ENCODE measurements around the gene MYOD1. TPM values are rescaled to one million over a fixed set of nuclear protein-coding genes. Genes with fewer than 3 reads are reported as not detected.

MYOD1 gene
- total and polyA plus RNA-seq, 2 of the 13 experiments (the other 11 are each of a cell fraction or from before 2014, with no cell fraction given) = not detected

- TF ChIP-seq ZNF142 (CRISPR knock-in tag; IDR thresholded peaks at IDR 0.05) = no peak
- TF ChIP-seq, protein P1, sequence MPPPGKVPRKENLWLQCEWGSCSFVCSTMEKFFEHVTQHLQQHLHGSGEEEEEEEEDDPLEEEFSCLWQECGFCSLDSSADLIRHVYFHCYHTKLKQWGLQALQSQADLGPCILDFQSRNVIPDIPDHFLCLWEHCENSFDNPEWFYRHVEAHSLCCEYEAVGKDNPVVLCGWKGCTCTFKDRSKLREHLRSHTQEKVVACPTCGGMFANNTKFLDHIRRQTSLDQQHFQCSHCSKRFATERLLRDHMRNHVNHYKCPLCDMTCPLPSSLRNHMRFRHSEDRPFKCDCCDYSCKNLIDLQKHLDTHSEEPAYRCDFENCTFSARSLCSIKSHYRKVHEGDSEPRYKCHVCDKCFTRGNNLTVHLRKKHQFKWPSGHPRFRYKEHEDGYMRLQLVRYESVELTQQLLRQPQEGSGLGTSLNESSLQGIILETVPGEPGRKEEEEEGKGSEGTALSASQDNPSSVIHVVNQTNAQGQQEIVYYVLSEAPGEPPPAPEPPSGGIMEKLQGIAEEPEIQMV (CRISPR knock-in tag; IDR thresholded peaks at IDR 0.05; ENCODE audit: low read depth) = no peak
Measured at GRCh38 chr11:17741487-17741886, 22.1 kb downstream of the MYOD1 start (continued).

DNA sequence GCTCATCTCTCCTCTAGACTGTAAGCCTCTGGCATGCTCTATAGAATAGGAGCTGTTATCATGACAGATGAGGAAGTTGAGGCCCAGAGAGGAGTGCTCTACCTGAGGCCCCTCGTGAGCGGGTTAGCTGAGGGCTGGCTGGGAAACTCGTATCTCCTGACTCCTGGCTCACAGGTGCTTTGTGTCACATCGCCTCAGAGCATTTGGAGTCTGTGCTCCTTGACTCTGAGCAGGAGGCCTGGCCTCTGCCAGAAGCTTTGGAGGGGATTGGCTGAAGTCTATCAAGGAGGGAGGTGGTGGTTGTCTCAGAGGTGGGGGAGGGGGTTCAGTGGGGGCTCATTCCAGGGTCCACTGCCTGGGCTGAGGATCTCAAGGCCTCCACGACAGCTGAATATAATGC, 22.6 kb downstream of the MYOD1 start:
- intact Hi-C loops (cut with micrococcal nuclease; ENCODE audit: unreplicated experiment) (no loop called here), in situ Hi-C loops (cut with HindIII; ENCODE audit: extremely low pct_ligation_motif_present, low pct_unique_long_range_greater_than_20kb) (no loop called here)
- Histone ChIP-seq H3K4me3 (replicated peaks in 1 of 3; ENCODE audit: insufficient read depth in 1 of 3, low read depth in 2 of 3, low read length in 3 of 3) (no peak overlapping the region), H4K20me1 (ENCODE audit: insufficient read depth, low read length) (no peaks in the 10 kb centered on the region; the same call in 1 of the 2 replicates), H3K4me1 (ENCODE audit: insufficient read depth, low read length) (peaks cover 9% of the 10 kb centered on the region), H3K9me3 (ENCODE audit: low read length) (no peaks in the 10 kb centered on the region), H3K36me3 (replicated peaks in 1 of 2; ENCODE audit: control insufficient read depth in 1 of 2, insufficient read depth in 2 of 2, low read length in 2 of 2) (no peaks in the 10 kb centered on the region), H3K9ac (ENCODE audit: insufficient read depth, low read depth, low read length) (no peak overlapping the region), H3K4me2 (ENCODE audit: low read depth, low read length) (no peak overlapping the region), H3K27me3 (ENCODE audit: control insufficient read depth in 1 of 2, insufficient read depth in 2 of 2, low read length in 2 of 2) (peaks cover 2 to 50% of the 10 kb centered on the region in 2 experiments; a peak in 3 of 5 replicates), H3K79me2 (ENCODE audit: insufficient read depth, low read length) (no peaks in the 10 kb centered on the region), H2AFZ (ENCODE audit: low read length) (no peak overlapping the region), H3K27ac (ENCODE audit: extremely low read length, insufficient read depth, low read length) (no peak overlapping the region)
- ChIA-PET CTCF (ENCODE audit: low intra/inter-chr PET ratio, low total read pairs) (interaction anchor here (1.3 kb wide), 1 partner anchor 12 kb away, joined by 3 read pairs; no protein-coding TSS in a partner anchor), POLR2A (no interaction called here)
- FAIRE-seq (no peak), DNase-seq (ENCODE audit: low spot score) (no peak), ATAC-seq (no peak)
- no TSS peak for BruUV-seq (replicated peaks)
- WGBS (ENCODE audit: low lambda C conversion rate) = 30% methylated on average over 4 of the region's 5 CpGs
- TF ChIP-seq ZNF841 (CRISPR knock-in tag; IDR thresholded peaks at IDR 0.05; ENCODE audit: borderline replicate concordance) (no peak), POLR2AphosphoS2 (IDR thresholded peaks at IDR 0.05; ENCODE audit: low read depth, low read length) (no peak), SOX5 (CRISPR knock-in tag; IDR thresholded peaks at IDR 0.05; ENCODE audit: borderline replicate concordance) (no peak), ZNF232 (CRISPR knock-in tag; IDR thresholded peaks at IDR 0.05; ENCODE audit: borderline replicate concordance) (no peak), RXRA (CRISPR knock-in tag; IDR thresholded peaks at IDR 0.05) (no peak), MTF2 (CRISPR knock-in tag; IDR thresholded peaks at IDR 0.05; ENCODE audit: borderline replicate concordance) (no peak), TFAP4 (IDR thresholded peaks at IDR 0.05; ENCODE audit: borderline replicate concordance, low read depth) (no peak)
- TF ChIP-seq, protein P2, sequence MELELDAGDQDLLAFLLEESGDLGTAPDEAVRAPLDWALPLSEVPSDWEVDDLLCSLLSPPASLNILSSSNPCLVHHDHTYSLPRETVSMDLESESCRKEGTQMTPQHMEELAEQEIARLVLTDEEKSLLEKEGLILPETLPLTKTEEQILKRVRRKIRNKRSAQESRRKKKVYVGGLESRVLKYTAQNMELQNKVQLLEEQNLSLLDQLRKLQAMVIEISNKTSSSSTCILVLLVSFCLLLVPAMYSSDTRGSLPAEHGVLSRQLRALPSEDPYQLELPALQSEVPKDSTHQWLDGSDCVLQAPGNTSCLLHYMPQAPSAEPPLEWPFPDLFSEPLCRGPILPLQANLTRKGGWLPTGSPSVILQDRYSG (CRISPR knock-in tag; IDR thresholded peaks at IDR 0.05) = no peak
